SH-SY5Y (cell line): ENCODE data around the gene AKT3.

Experiments used
- GATA2 ChIP-seq: IDR thresholded peaks from 2 replicates; pipeline ENCODE4 v1.6.1; 2011; ENCODE audit warnings: mild to moderate bottlenecking, low read depth, low read length
- GATA3 ChIP-seq: IDR thresholded peaks from 2 replicates; pipeline ENCODE4 v1.6.1; 2011; ENCODE audit warnings: low read depth, mild to moderate bottlenecking, low read length, moderate library complexity

GRCh38 chr1:243587823-243588560 lies 262.1 kb downstream of the AKT3 start:
- no peak for TF ChIP-seq GATA2
- no peak for TF ChIP-seq GATA3
